Endothelial cell of umbilical vein (primary cell): ENCODE data around the gene TSPAN4. TPM values are rescaled to one million over a fixed set of nuclear protein-coding genes. Genes with fewer than 3 reads are reported as not detected.

Experiments used
- Bru-seq: library from RNA; stranded (reverse); fragments of 400-500 nt; gene quantifications from one replicate; lab custom pipeline; 2021; lab: Mats Ljungman, UMichigan
- BruChase-seq, 2 experiments: library from RNA; stranded (reverse); fragments of 400-500 nt; gene quantifications; one replicate each; lab custom pipeline; 2021; lab: Mats Ljungman, UMichigan
- BruUV-seq: library from RNA; stranded (reverse); fragments of 400-500 nt; replicated peaks from 2 replicates; lab custom pipeline; 2021; lab: Mats Ljungman, UMichigan
- CTCF ChIA-PET: fragments of 300-600, 350-600 bp; sonication (Branson Sonifier 250); formaldehyde crosslinking; loops from one replicate; lab custom pipeline; 2021; ENCODE audit warnings: antibody characterized with exemption, inconsistent platforms; lab: Charles Lee
- POLR2A ChIA-PET: fragments of 300-600, 350-600 bp; sonication (Branson Sonifier 250); formaldehyde crosslinking; loops from one replicate; lab custom pipeline; 2021; ENCODE audit warnings: antibody characterized with exemption, inconsistent platforms; lab: Charles Lee
- DNase-seq: peaks from one replicate; pipeline ENCODE4 v3.0.0-alpha.2; 2011; ENCODE audit warnings: low read depth, low spot score
- FAIRE-seq: peaks from 2 replicates; lab custom pipeline; 2011; peaks lifted over from hg19 to GRCh38; lab: Jason Lieb, UNC
- H2AFZ ChIP-seq: 2 replicates; pipeline ENCODE4 v1.6.0; 2012; ENCODE audit warnings: low read depth, low read length, control low read depth, inconsistent platforms
- H3K27ac ChIP-seq: 2 replicates; pipeline ENCODE4 v1.5.1; 2011; ENCODE audit warnings: low read depth, mild to moderate bottlenecking, control low read depth, low read length, moderate library complexity; ENCODE audit not compliant: insufficient read depth
- H3K27me3 ChIP-seq, 2 experiments: 2 replicates each; pipeline versions ENCODE4 v1.6.0 to v1.6.1; 2011; ENCODE audit warnings: low read length in 2 of 2, mixed read lengths in 1 of 2; ENCODE audit not compliant: control insufficient read depth in 2 of 2, insufficient read depth in 2 of 2
- H3K36me3 ChIP-seq, 2 experiments: 2 replicates in 1 of 2; 3 replicates in 1 of 2; pipeline ENCODE4 v1.5.1; 2011; ENCODE audit warnings: low read length in 2 of 2, mild to moderate bottlenecking in 1 of 2, moderate library complexity in 1 of 2; ENCODE audit not compliant: control insufficient read depth in 2 of 2, insufficient read depth in 2 of 2; ENCODE audit errors: extremely low read depth in 1 of 2
- H3K4me1 ChIP-seq: 3 replicates; pipeline ENCODE4 v1.5.1; 2011; ENCODE audit warnings: mild to moderate bottlenecking, low read length; ENCODE audit not compliant: control insufficient read depth, insufficient read depth; ENCODE audit errors: extremely low read depth
- H3K4me2 ChIP-seq: 2 replicates; pipeline ENCODE4 v1.6.1; 2011; ENCODE audit warnings: low read length, control low read depth, mixed read lengths; ENCODE audit not compliant: insufficient read depth
- H3K4me3 ChIP-seq, 3 experiments: fragments of 200-600 bp in 1 of 3; sonication (generic), shearing (Covaris generic) in 1 of 3; replicated peaks in 1 of 3; 2 replicates each; pipeline ENCODE4 v1.5.1; 2011 to 2016; ENCODE audit warnings: control low read depth in 3 of 3, low read length in 3 of 3, mild to moderate bottlenecking in 2 of 3, inconsistent platforms in 1 of 3, low read depth in 1 of 3, moderate library complexity in 1 of 3; ENCODE audit not compliant: insufficient read depth in 1 of 3
- H3K79me2 ChIP-seq: 2 replicates; pipeline ENCODE4 v1.6.0; 2012; ENCODE audit warnings: low read length, inconsistent platforms; ENCODE audit not compliant: control insufficient read depth, insufficient read depth
- H3K9ac ChIP-seq: replicated peaks from 2 replicates; pipeline ENCODE3; 2011; ENCODE audit warnings: low read length, control low read depth; ENCODE audit not compliant: insufficient read depth; ENCODE audit errors: extremely low read depth
- H3K9me1 ChIP-seq: replicated peaks from 3 replicates; pipeline ENCODE4 v1.6.0; 2011; ENCODE audit warnings: mild to moderate bottlenecking, low read length; ENCODE audit not compliant: control insufficient read depth, insufficient read depth; ENCODE audit errors: extremely low read depth
- H3K9me3 ChIP-seq: replicated peaks from 2 replicates; pipeline ENCODE4 v1.5.1; 2012; ENCODE audit warnings: low read length, inconsistent platforms; ENCODE audit not compliant: control insufficient read depth, insufficient read depth
- H4K20me1 ChIP-seq: replicated peaks from 2 replicates; pipeline ENCODE3; 2011; ENCODE audit warnings: mild to moderate bottlenecking, low read length; ENCODE audit not compliant: control insufficient read depth, insufficient read depth; ENCODE audit errors: extremely low read depth
- GATA2 ChIP-seq: IDR thresholded peaks from 2 replicates; pipeline ENCODE4 v1.7.0; 2011; ENCODE audit warnings: low read depth, mild to moderate bottlenecking, moderate library complexity, mixed read lengths, low read length; ENCODE audit not compliant: insufficient read length, insufficient read depth
- JUN ChIP-seq: IDR thresholded peaks from 2 replicates; pipeline ENCODE4 v1.6.1; 2011; ENCODE audit warnings: borderline replicate concordance, low read depth; ENCODE audit not compliant: insufficient read length, insufficient read depth
- MAX ChIP-seq: IDR thresholded peaks from 2 replicates; pipeline ENCODE4 v1.6.1; 2011; ENCODE audit not compliant: insufficient read depth, insufficient read length
- MYC ChIP-seq: IDR thresholded peaks from one replicate; pipeline ENCODE4 v1.6.1; 2011; ENCODE audit warnings: mild to moderate bottlenecking, low read depth, low read length
- POLR2A ChIP-seq: IDR thresholded peaks from 2 replicates; pipeline ENCODE4 v1.6.1; 2012; ENCODE audit warnings: low read depth, mild to moderate bottlenecking, control low read depth, low read length
- POLR2AphosphoS5 ChIP-seq: IDR thresholded peaks from 2 replicates; pipeline ENCODE4 v1.6.1; 2012; ENCODE audit warnings: low read depth, mild to moderate bottlenecking, control low read depth, low read length, moderate library complexity; ENCODE audit not compliant: insufficient read depth
- dilution Hi-C: fragments of 300-500 bp; cut with MboI; formaldehyde crosslinking; loops from one replicate; pipeline ENCODE4 v1.15.0; 2019; ENCODE audit warnings: low sequenced_read_pairs; ENCODE audit not compliant: extremely low pct_ligation_motif_present
- intact Hi-C: fragments of 100-400 bp; cut with micrococcal nuclease; formaldehyde crosslinking; loops from one replicate; pipeline ENCODE4 v1.10.0; 2022
- long read RNA-seq: library from polyadenylated mRNA; stranded (forward); transcript quantifications from one replicate; pipeline ENCODE4 v2.0.0, GENCODE V29; 2021
- polyA minus RNA-seq, 3 experiments: library from RNA; depleted of rRNA, polyadenylated mRNA; stranded (reverse); fragments of >200 nt; gene quantifications; 1 replicate in 1 of 3; 2 replicates in 2 of 3; pipeline ENCODE4 v1.2.3, GENCODE V29; 2011
- polyA plus RNA-seq, 4 experiments: library from polyadenylated mRNA; depleted of rRNA in 3 of 4; stranded (reverse) in 3 of 4; unstranded in 1 of 4; fragments of >200 nt; gene quantifications; 2 replicates each; pipeline versions ENCODE4 v1.2.1 to v1.2.3, GENCODE V29; 2011 to 2012; ENCODE audit warnings: missing spikeins in 1 of 4
- total RNA-seq: library from RNA; stranded (reverse); gene quantifications from 2 replicates; pipeline ENCODE4 v1.2.3, GENCODE V29; 2021

Gene TSPAN4
- total RNA-seq (86.5 and 114 TPM in 2 replicates), polyA plus RNA-seq (199 and 238 TPM in 2 replicates), polyA minus RNA-seq (54.1 and 62.2 TPM in 2 replicates), Bru-seq, nascent RNA (percentile 51 among the genes with signal in this experiment), BruChase-seq, experiment 1, labeled RNA remaining after a 6-hour chase (percentile 87 among the genes with signal in this experiment), BruChase-seq, experiment 2, labeled RNA remaining after a 2-hour chase (percentile 70 among the genes with signal in this experiment)
- polyA plus RNA-seq (2011; cell fraction: cytosol; rRNA removed) = 107 and 141 TPM in 2 replicates
- polyA plus RNA-seq (2011; cell fraction: nucleus; rRNA removed) = 144 and 156 TPM in 2 replicates
- polyA plus RNA-seq (2012) = 66.0 and 93.8 TPM in 2 replicates
- 31.0 TPM for polyA minus RNA-seq (2011; cell fraction: cytosol; rRNA and poly(A)+ RNA removed)
- polyA minus RNA-seq (2011; cell fraction: nucleus; rRNA and poly(A)+ RNA removed) = 24.6 and 31.0 TPM in 2 replicates
- long read RNA-seq, transcript TSPAN4-203 (9 exons, 1,423 nt) = major isoform, 21 of 61 reads
- long read RNA-seq, transcript TSPAN4-205 (9 exons, 1,426 nt) = minor isoform, 6 of 61 reads
- long read RNA-seq, partial matches to known transcripts = 8 of 61 reads
- long read RNA-seq, other reads (novel, unspliced or antisense) = 22 of 61 reads

DNA sequence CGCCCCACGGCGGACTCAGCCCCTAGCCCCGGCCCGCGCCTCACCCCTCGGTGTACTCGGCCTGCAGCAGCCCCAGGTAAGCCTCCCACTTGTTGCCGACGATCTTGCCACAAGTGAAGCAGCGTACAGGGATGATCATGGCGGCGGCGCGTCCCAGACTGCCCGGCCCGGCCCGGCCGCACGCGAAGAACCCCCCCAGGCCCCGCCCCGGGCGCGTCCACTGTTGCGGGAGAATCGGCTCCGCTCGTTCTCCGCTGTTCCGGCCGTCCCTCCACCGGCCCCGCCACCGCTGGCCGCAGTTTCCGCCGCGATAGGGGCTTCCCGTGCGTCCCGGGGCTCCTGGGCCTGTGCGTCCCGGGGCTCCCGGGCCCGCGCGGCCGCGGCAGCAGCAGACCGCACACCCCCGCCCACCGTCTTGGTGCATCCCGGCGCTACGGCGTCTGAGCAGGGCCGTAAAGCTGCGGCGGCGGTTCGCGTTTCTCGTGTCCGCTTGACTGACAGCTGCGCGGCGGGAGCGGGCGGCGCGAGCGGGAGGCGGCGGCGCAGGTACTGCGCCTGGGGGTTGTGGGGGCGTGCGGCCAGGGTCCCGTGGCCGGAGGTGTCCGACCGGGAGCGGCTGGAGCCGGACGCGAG lies at the start of gene TSPAN4, which contains the start of gene POLR2L:
TSS of gene TSPAN4 (plus strand) at position 483 of the 633 bp plus-strand sequence. CDS start 7,453 bp downstream, outside the sequence.
TSS of gene POLR2L (minus strand) at position 160 of the 633 bp plus-strand sequence. CDS start at position 139, 21 bp downstream.
- CTCF ChIA-PET = interaction anchor here (1.2 to 3.3 kb wide), 4 partner anchors 9 to 209 kb away, joined by 6 to 19 read pairs (median 8); partner anchors contain the start of genes AP2A2 and CD151
- Histone ChIP-seq H3K79me2 (peaks cover 52% of the 10 kb centered on the region), H3K27me3 (no peaks in the 10 kb centered on the region), H3K36me3 (peaks cover 19 to 27% of the 10 kb centered on the region in 2 experiments), H3K4me3 (peak within 1 kb of the TSS; percentile 84 to 95 (median 94)), H4K20me1 (no peaks in the 10 kb centered on the region), H3K4me1 (peaks cover 38% of the 10 kb centered on the region), H3K27ac (peak within 1 kb of the TSS; percentile 95), H3K9ac (peak within 1 kb of the TSS; percentile 92), H2AFZ (peak within 1 kb of the TSS; percentile 76), H3K9me1 (no peaks in the 10 kb centered on the region), H3K4me2 (peak within 1 kb of the TSS; percentile 82), H3K9me3 (no peaks in the 10 kb centered on the region)
- peak; percentile 91 for FAIRE-seq
- DNase-seq = peak; percentile 85
- intact Hi-C loops (no loop called here), dilution Hi-C loops (no loop called here)
- peak; percentile 99 for TF ChIP-seq POLR2AphosphoS5
- no peak for TF ChIP-seq GATA2
- TF ChIP-seq MAX = peak; percentile 58
- TF ChIP-seq MYC = peak; percentile 10
- TF ChIP-seq JUN = no peak
- peak; percentile 99 for TF ChIP-seq POLR2A
- POLR2A ChIA-PET = interaction anchor here (1.4 to 4.1 kb wide), 4 partner anchors 9 to 33 kb away, joined by 5 to 28 read pairs (median 17); partner anchors contain the start of genes CD151, PNPLA2 and RPLP2
- no TSS peak for BruUV-seq
